Heart left ventricle (tissue), 16 donors: Measurements from ENCODE around the gene PIF1. TPM values are rescaled to one million over a fixed set of nuclear protein-coding genes. Genes with fewer than 3 reads are reported as not detected.
A peak's percentile ranks its signal among the peaks of the same experiment; 100 is the strongest.

Experiments used
- ATAC-seq, 4 donors: fragments of 200-7000 bp; cut with Tn5 transposase; one replicate each; pipeline ENCODE4 v1.9.1; 2020 to 2022; ENCODE audit warnings: moderate library complexity in 4 of 4, mild to moderate bottlenecking in 3 of 4, moderate number of reproducible peaks in 1 of 4
- DNase-seq, 5 donors: peaks; one replicate each; pipeline ENCODE4 v3.0.0-alpha.2; 2020
- H3K27ac ChIP-seq, 12 donors: fragments of 200-600 bp; sonication (generic) in 4 of 12; one replicate each; pipeline versions ENCODE4 v1.5.0 to v1.8.0; 2016 to 2022; ENCODE audit warnings: mild to moderate bottlenecking in 2 of 12
- H3K27me3 ChIP-seq, 9 donors: fragments of 200-600 bp; sonication (generic) in 2 of 9; one replicate each; pipeline versions ENCODE4 v1.5.1 to v1.8.0; 2016 to 2022; ENCODE audit warnings: mild to moderate bottlenecking in 3 of 9
- H3K36me3 ChIP-seq, 9 donors: fragments of 200-600 bp; sonication (generic) in 2 of 9; one replicate each; pipeline versions ENCODE4 v1.5.0 to v1.8.0; 2018 to 2022; ENCODE audit warnings: mild to moderate bottlenecking in 2 of 9
- H3K4me1 ChIP-seq, 12 donors: fragments of 200-600 bp; sonication (generic) in 4 of 12; one replicate each; pipeline versions ENCODE4 v1.5.0 to v1.8.0; 2016 to 2022; ENCODE audit warnings: mild to moderate bottlenecking in 3 of 12
- H3K4me3 ChIP-seq, 12 donors: fragments of 200-600 bp; sonication (generic) in 4 of 12; one replicate each; pipeline versions ENCODE4 v1.5.0 to v1.8.0; 2017 to 2022; ENCODE audit warnings: mild to moderate bottlenecking in 9 of 12, moderate library complexity in 4 of 12
- H3K9me3 ChIP-seq, 12 donors: fragments of 200-600 bp; sonication (generic) in 4 of 12; one replicate each; pipeline versions ENCODE4 v1.5.0 to v1.8.0; 2016 to 2022; ENCODE audit warnings: mild to moderate bottlenecking in 1 of 12
- POLR2A ChIP-seq, 2 donors: fragments of 450-650 bp; IDR thresholded peaks; one replicate each; pipeline ENCODE4 v1.6.1; 2017; ENCODE audit warnings: antibody characterized with exemption in 2 of 2, mild to moderate bottlenecking in 2 of 2, moderate library complexity in 2 of 2
- WGBS, 4 donors: extraction: QIAGEN DNeasy Blood & Tissue Kit in 2 of 4; methylation state at CpG; one replicate each; pipeline versions ENCODE4 v1.1.5 to v1.1.7; 2013 to 2018; 5-methylcytosine and 5-hydroxymethylcytosine counted together
- intact Hi-C, 10 donors: fragments of 100-400 bp; cut with DNase I; formaldehyde crosslinking; loops; one replicate each; pipeline versions ENCODE4 v1.11.1 to v1.14.2; 2022
- polyA plus RNA-seq, 2 donors: library from polyadenylated mRNA; stranded (reverse); fragments of 200-250 nt; gene quantifications; one replicate each; pipeline ENCODE4 v1.2.3, GENCODE V29; 2013
- total RNA-seq, 9 donors: library from RNA; depleted of rRNA in 2 of 9; stranded (reverse); fragments of >200 nt in 2 of 9; fragmentation: NEBNext Ultra II Directional in 3 of 9; extraction: Animal tissue kit (Norgen Biotek cat#: 25700) in 3 of 9; gene quantifications; one replicate each; pipeline versions ENCODE4 v1.1.0 to v1.2.4, GENCODE V29; 2016 to 2023
- TF ChIP-seq, protein P1 (sequence below), 12 donors: fragments of 200-600 bp; sonication (generic) in 4 of 12; IDR thresholded peaks; one replicate each; pipeline versions ENCODE4 v1.5.0 to v1.8.0; 2018 to 2022; ENCODE audit warnings: antibody characterized with exemption in 12 of 12, mild to moderate bottlenecking in 5 of 12
- donor health status: ischemic (EF 13 %, LVEDD 7.1; RV severe dilation, severe dysfunction).
- donor health status: healthy with polysubstance abuse.
- donor health status: DM: no; HTN: yes; CAD: no.
- donor health status: DM: no; HTN: no; CAD: no.
- donor health status: ischemic (EF 25% LVEDD 6.9; RV normal size, moderate dysfunction).
- donor health status: ischemic (EF 25% LVEDD 5.7; RV mildly dilated, moderate dysfunction).
- donor health status: healthy.
- donor health status: DM: yes; HTN: yes; CAD: no.
- donor health status: ischemic (EF 35%, LVEDD 5.7; RV mildly dilated, moderate dysfunction).
- donor health status: nonischemic (EF 11% LVEDD 7.7; RV severe dilation, severe dysfunction).
- donor health status: DM: yes; HTN: yes; CAD: no.
- donor health status: PGD.
- donor health status: ischemic (EF 29% LVEDD 5.4; RV normal size, mild dysfunction).
- donor health status: nonischemic (EF 23%, LVEDD 6.1; RV moderate dilation, normal function).

PIF1 gene
- total and polyA plus RNA-seq, 11 donors = 0.23 to 4.6 (median 0.52) TPM; not detected in 2

DNA sequence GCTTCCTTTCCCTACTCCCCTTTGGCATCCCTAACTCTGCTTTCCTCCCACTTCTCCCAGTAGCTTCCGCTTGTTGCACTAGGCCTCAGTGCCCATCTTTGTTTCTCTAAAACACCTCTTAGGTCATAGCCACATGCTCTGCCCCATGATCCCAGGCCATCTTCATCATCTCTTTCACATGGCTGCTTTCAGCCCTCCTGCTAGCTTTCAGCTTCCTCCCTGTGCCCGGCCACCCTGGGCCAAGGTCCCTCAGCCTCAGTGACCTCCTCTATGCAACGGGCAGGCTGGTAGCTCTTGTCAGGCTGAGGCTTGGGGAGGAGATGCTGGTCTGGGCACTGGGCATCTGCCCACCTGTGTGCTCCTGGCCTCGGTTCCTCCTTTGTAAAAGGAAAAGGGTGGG, 18.5 kb upstream of the PIF1 start:
- H3K27me3 ChIP-seq = no peaks in the 10 kb centered on the region
- WGBS, 4 donors = 60 to 73% (median 68%) methylated on average over 4 of the region's 4 CpGs
- H3K4me1 ChIP-seq = peaks cover 6 to 71% (median 50%) of the 10 kb centered on the region in 12 donors
- peaks cover 0 to 44% (median 6%) of the 10 kb centered on the region in 9 donors for H3K36me3 ChIP-seq
- TF ChIP-seq, protein P1, sequence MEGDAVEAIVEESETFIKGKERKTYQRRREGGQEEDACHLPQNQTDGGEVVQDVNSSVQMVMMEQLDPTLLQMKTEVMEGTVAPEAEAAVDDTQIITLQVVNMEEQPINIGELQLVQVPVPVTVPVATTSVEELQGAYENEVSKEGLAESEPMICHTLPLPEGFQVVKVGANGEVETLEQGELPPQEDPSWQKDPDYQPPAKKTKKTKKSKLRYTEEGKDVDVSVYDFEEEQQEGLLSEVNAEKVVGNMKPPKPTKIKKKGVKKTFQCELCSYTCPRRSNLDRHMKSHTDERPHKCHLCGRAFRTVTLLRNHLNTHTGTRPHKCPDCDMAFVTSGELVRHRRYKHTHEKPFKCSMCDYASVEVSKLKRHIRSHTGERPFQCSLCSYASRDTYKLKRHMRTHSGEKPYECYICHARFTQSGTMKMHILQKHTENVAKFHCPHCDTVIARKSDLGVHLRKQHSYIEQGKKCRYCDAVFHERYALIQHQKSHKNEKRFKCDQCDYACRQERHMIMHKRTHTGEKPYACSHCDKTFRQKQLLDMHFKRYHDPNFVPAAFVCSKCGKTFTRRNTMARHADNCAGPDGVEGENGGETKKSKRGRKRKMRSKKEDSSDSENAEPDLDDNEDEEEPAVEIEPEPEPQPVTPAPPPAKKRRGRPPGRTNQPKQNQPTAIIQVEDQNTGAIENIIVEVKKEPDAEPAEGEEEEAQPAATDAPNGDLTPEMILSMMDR (IDR thresholded peaks at IDR 0.05) = no peak
- no peak for TF ChIP-seq POLR2A (IDR thresholded peaks at IDR 0.05)
- DNase-seq (no peak), ATAC-seq (no peak)
- intact Hi-C loops = loop anchor here in 7 of 10 donors (2.0 to 5.0 kb wide), 4 partner anchors 48 to 143 kb away; partner anchors contain the start of gene SPG21 (in 1 of the 7)
- peak overlapping the region in 11 of 12 donors; percentile 14 to 100 (median 98) for H3K4me3 ChIP-seq
- no peaks in the 10 kb centered on the region for H3K9me3 ChIP-seq
- peak overlapping the region in 10 of 12 donors; percentile 80 to 98 (median 96) for H3K27ac ChIP-seq

- H3K4me3 ChIP-seq = peak overlapping the region; percentile 86 to 100 (median 97)
- H3K27ac ChIP-seq = peak overlapping the region; percentile 48 to 98 (median 96)
- peak; percentile 12 to 50 (median 40) for ATAC-seq
- DNase-seq = peak; percentile 67 to 79 (median 79)
- peaks cover 0 to 35% (median 0%) of the 10 kb centered on the region in 9 donors for H3K36me3 ChIP-seq
- TF ChIP-seq, protein P1 (IDR thresholded peaks at IDR 0.05) = no peak
- TF ChIP-seq POLR2A (IDR thresholded peaks at IDR 0.05) = peak in 1 of 2 donors; percentile 31
- 37 to 46% (median 43%) methylated on average over 7 of the region's 7 CpGs for WGBS, 4 donors
- H3K9me3 ChIP-seq = no peaks in the 10 kb centered on the region
- peaks cover 6 to 67% (median 50%) of the 10 kb centered on the region in 12 donors for H3K4me1 ChIP-seq
- intact Hi-C loops = loop anchor here in 7 of 10 donors (2.0 to 5.0 kb wide), 4 partner anchors 49 to 144 kb away; partner anchors contain the start of gene SPG21 (in 1 of the 7)
- H3K27me3 ChIP-seq = no peaks in the 10 kb centered on the region
Observed at GRCh38 chr15:64842986-64843561, 17.6 kb upstream of the PIF1 start.

GRCh38 chr15:64842096-64842939, 16.9 kb upstream of the PIF1 start:
- WGBS, 4 donors = 13 to 30% (median 15%) methylated on average over 15 to 26 of the region's 26 CpGs
- intact Hi-C loops = loop anchor here in 7 of 10 donors (2.0 to 5.0 kb wide), 4 partner anchors 50 to 145 kb away; partner anchors contain the start of gene SPG21 (in 1 of the 7)
- ATAC-seq (peak in 1 of 4 donors; percentile 3), DNase-seq (peak in 2 of 5 donors; percentile 65 to 69)
- Histone ChIP-seq H3K36me3 (peaks cover 0 to 28% (median 0%) of the 10 kb centered on the region in 9 donors), H3K27me3 (no peaks in the 10 kb centered on the region), H3K9me3 (no peaks in the 10 kb centered on the region), H3K4me3 (peak overlapping the region; percentile 86 to 100 (median 97)), H3K4me1 (peaks cover 6 to 64% (median 43%) of the 10 kb centered on the region in 12 donors), H3K27ac (peak overlapping the region; percentile 89 to 98 (median 96))
- TF ChIP-seq, protein P1 (IDR thresholded peaks at IDR 0.05) = no peak
- no peak for TF ChIP-seq POLR2A (IDR thresholded peaks at IDR 0.05)
